ENCODE measurements around the gene G3BP1. TPM values are rescaled to one million over a fixed set of nuclear protein-coding genes. Genes with fewer than 3 reads are reported as not detected.

G3BP1 gene
- total and polyA plus RNA-seq, 2 of the 13 experiments (the other 11 are each of a cell fraction or from before 2014, with no cell fraction given) = 36.7 to 320 TPM

GRCh38 chr5:151771259-151772028, at the start of gene G3BP1 (continued):
- TF ChIP-seq GATAD2A (CRISPR knock-in tag; IDR thresholded peaks at IDR 0.05) (peak; percentile 22; the same call in 1 of the 2 replicates), NFE2 (CRISPR knock-in tag; IDR thresholded peaks at IDR 0.05) (no peak), EP300 (IDR thresholded peaks at IDR 0.05; ENCODE audit: low read depth in 2 of 2, low read length in 2 of 2) (peak; percentile 26 to 32; a peak in 2 of 4 replicates), EP300 (CRISPR knock-in tag; IDR thresholded peaks at IDR 0.05; ENCODE audit: borderline replicate concordance) (no peak), ZNF710 (CRISPR knock-in tag; IDR thresholded peaks at IDR 0.05; ENCODE audit: borderline replicate concordance) (0 out of 2 replicates have a peak, but pooled peaks have one; percentile 40), NFYB (CRISPR knock-in tag; IDR thresholded peaks at IDR 0.05) (peak; percentile 99), ZNF557 (CRISPR knock-in tag; IDR thresholded peaks at IDR 0.05) (peak; percentile 91), ZSCAN29 (CRISPR knock-in tag; conservative IDR thresholded peaks at IDR 0.05) (no peak), ZNF460 (CRISPR knock-in tag; IDR thresholded peaks at IDR 0.05; ENCODE audit: borderline replicate concordance) (no peak), GPBP1L1 (CRISPR knock-in tag; IDR thresholded peaks at IDR 0.05) (no peak), ZNF530 (CRISPR knock-in tag; IDR thresholded peaks at IDR 0.05; ENCODE audit: low read depth) (no peak), FOXA3 (CRISPR knock-in tag; IDR thresholded peaks at IDR 0.05) (peak; percentile 17; the same call in 1 of the 2 replicates), ARID3A (IDR thresholded peaks at IDR 0.05; ENCODE audit: low read depth, low read length) (peak; percentile 66; the same call in 1 of the 2 replicates), PRDM10 (CRISPR knock-in tag; IDR thresholded peaks at IDR 0.05; ENCODE audit: low read depth) (no peak), NFIB (CRISPR knock-in tag; IDR thresholded peaks at IDR 0.05; ENCODE audit: borderline replicate concordance) (no peak), ELF4 (CRISPR knock-in tag; IDR thresholded peaks at IDR 0.05; ENCODE audit: borderline replicate concordance) (0 out of 2 replicates have a peak, but pooled peaks have one; percentile 59), YY1 (IDR thresholded peaks at IDR 0.05; ENCODE audit: insufficient read depth, insufficient replicate concordance, low read depth, low read length) (peak; percentile 78), POLR2A (IDR thresholded peaks at IDR 0.05; ENCODE audit: insufficient read depth in 1 of 2, low read depth in 2 of 2, low read length in 2 of 2) (peak; percentile 98 to 99), ZNF674 (CRISPR knock-in tag; IDR thresholded peaks at IDR 0.05; ENCODE audit: low read depth) (no peak), ZNF549 (CRISPR knock-in tag; IDR thresholded peaks at IDR 0.05) (peak; percentile 80; the same call in 1 of the 2 replicates), ZFP36L1 (CRISPR knock-in tag; IDR thresholded peaks at IDR 0.05) (no peak)

Data from HepG2 (cell line).